Loucy (cell line): ENCODE results near the gene SERPINB12.

Source experiments
- H2AFZ ChIP-seq: fragments of 200-600 bp; sonication (generic); 2 replicates; pipeline ENCODE4 v1.6.0; 2016; ENCODE audit warnings: antibody characterized with exemption, mild to moderate bottlenecking, low read length, moderate library complexity
- H3F3A ChIP-seq: fragments of 200-600 bp; 2 replicates; pipeline ENCODE4 v1.6.0; 2016; ENCODE audit warnings: antibody characterized with exemption, low read depth, mild to moderate bottlenecking
- H3K27me3 ChIP-seq: fragments of 200-600 bp; sonication (generic); 2 replicates; pipeline ENCODE4 v1.6.1; 2014; ENCODE audit warnings: low read length, mild to moderate bottlenecking; ENCODE audit not compliant: insufficient read depth, poor library complexity, severe bottlenecking
- H3K36me3 ChIP-seq: fragments of 200-600 bp; sonication (generic); 2 replicates; pipeline ENCODE4 v1.6.1; 2016; ENCODE audit warnings: low read length; ENCODE audit not compliant: insufficient read depth
- H3K4me1 ChIP-seq: fragments of 200-600 bp; sonication (generic); 2 replicates; pipeline ENCODE4 v1.5.1; 2014; ENCODE audit warnings: low read length, mild to moderate bottlenecking; ENCODE audit not compliant: insufficient read depth, poor library complexity, severe bottlenecking
- H3K4me2 ChIP-seq: fragments of 200-600 bp; sonication (generic); 2 replicates; pipeline ENCODE4 v1.6.0; 2014; ENCODE audit warnings: antibody characterized with exemption, low read length, low read depth, mild to moderate bottlenecking; ENCODE audit not compliant: poor library complexity, severe bottlenecking
- H3K4me3 ChIP-seq: fragments of 200-600 bp; sonication (generic); 2 replicates; pipeline ENCODE4 v1.5.1; 2014; ENCODE audit warnings: low read length, mild to moderate bottlenecking, mixed read lengths; ENCODE audit not compliant: poor library complexity, severe bottlenecking
- H3K79me2 ChIP-seq: fragments of 200-600 bp; sonication (generic); 2 replicates; pipeline ENCODE4 v1.6.1; 2014; ENCODE audit warnings: low read length; ENCODE audit not compliant: insufficient read depth
- H3K9ac ChIP-seq: fragments of 200-600 bp; sonication (generic); 2 replicates; pipeline ENCODE4 v1.6.0; 2014; ENCODE audit warnings: mild to moderate bottlenecking, low read depth, low read length, moderate library complexity; ENCODE audit not compliant: poor library complexity, severe bottlenecking
- H3K9me2 ChIP-seq: fragments of 200-600 bp; sonication (generic); replicated peaks from 2 replicates; pipeline ENCODE4 v1.6.1; 2016; ENCODE audit warnings: low read depth, low read length, mixed read lengths
- H3K9me3 ChIP-seq: fragments of 200-600 bp; sonication (generic); 2 replicates; pipeline ENCODE4 v1.6.1; 2014; ENCODE audit warnings: mild to moderate bottlenecking, antibody characterized with exemption, low read length, low read depth; ENCODE audit not compliant: insufficient read depth
- H4K20me1 ChIP-seq: fragments of 200-600 bp; sonication (generic); 2 replicates; pipeline ENCODE4 v1.6.0; 2014; ENCODE audit warnings: antibody characterized with exemption, low read length, mild to moderate bottlenecking; ENCODE audit not compliant: insufficient read depth, poor library complexity, severe bottlenecking
- EZH2phosphoT487 ChIP-seq: fragments of 200-600 bp; IDR thresholded peaks from 2 replicates; pipeline ENCODE4 v1.6.1; 2018; ENCODE audit warnings: antibody characterized with exemption, mild to moderate bottlenecking, moderate library complexity, borderline replicate concordance
- TF ChIP-seq, protein P1 (sequence below): fragments of 200-600 bp; sonication (generic); conservative IDR thresholded peaks from 2 replicates; pipeline ENCODE4 v1.5.1; 2014; ENCODE audit warnings: mild to moderate bottlenecking, antibody characterized with exemption, low read length

The SERPINB12 gene

DNA sequence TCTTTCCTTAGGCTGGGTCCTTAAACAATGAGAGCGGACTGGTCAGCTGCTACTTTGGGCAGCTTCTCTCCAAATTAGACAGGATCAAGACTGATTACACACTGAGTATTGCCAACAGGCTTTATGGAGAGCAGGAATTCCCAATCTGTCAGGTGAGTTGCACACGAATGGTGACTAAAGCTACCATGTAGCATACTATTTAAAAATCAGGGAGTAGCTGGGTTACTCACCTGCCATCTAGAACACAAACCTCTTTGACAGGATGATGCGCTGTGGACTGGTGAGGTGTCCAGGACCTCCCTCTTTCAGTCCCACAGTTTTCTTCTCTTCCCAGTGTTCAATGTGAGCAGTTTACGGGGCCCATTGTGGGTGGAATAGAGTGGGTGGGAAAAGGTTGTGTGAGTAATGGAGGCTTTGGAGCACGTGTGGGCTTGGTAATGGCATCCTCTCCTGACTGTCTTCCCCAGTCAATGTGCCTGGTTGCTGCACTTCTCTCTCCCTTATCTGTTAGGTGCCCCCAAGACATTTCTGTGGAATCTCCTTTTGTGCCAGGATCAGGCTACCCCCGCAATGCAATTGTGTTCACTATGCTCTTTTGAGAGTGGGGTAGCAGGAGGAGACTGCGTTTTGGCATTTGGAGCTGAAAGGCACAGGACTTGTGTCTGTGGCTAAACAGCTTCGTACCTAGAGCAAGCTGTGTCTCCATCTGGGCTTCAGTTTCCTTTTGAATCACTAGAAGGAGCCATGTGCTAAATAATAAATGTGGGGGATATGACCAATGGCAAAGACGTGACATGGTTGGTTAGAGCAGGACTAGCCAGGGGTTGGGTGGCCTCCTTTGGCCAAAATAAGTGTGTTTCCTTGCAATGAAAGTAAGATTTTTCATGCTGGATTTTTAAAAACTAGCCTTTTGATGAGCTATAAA, 17.7 kb downstream of the SERPINB12 start:
- Histone ChIP-seq H3K79me2 (no peaks in the 10 kb centered on the region), H2AFZ (no peak overlapping the region), H3K4me1 (no peaks in the 10 kb centered on the region), H3F3A (no peaks in the 10 kb centered on the region), H3K4me3 (no peak overlapping the region), H3K36me3 (no peaks in the 10 kb centered on the region), H3K9me2 (no peaks in the 10 kb centered on the region), H3K27me3 (no peaks in the 10 kb centered on the region), H3K4me2 (no peak overlapping the region), H3K9me3 (no peaks in the 10 kb centered on the region), H4K20me1 (no peaks in the 10 kb centered on the region), H3K9ac (no peak overlapping the region)
- TF ChIP-seq, protein P1, sequence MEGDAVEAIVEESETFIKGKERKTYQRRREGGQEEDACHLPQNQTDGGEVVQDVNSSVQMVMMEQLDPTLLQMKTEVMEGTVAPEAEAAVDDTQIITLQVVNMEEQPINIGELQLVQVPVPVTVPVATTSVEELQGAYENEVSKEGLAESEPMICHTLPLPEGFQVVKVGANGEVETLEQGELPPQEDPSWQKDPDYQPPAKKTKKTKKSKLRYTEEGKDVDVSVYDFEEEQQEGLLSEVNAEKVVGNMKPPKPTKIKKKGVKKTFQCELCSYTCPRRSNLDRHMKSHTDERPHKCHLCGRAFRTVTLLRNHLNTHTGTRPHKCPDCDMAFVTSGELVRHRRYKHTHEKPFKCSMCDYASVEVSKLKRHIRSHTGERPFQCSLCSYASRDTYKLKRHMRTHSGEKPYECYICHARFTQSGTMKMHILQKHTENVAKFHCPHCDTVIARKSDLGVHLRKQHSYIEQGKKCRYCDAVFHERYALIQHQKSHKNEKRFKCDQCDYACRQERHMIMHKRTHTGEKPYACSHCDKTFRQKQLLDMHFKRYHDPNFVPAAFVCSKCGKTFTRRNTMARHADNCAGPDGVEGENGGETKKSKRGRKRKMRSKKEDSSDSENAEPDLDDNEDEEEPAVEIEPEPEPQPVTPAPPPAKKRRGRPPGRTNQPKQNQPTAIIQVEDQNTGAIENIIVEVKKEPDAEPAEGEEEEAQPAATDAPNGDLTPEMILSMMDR = no peak
- no peak for TF ChIP-seq EZH2phosphoT487

DNA sequence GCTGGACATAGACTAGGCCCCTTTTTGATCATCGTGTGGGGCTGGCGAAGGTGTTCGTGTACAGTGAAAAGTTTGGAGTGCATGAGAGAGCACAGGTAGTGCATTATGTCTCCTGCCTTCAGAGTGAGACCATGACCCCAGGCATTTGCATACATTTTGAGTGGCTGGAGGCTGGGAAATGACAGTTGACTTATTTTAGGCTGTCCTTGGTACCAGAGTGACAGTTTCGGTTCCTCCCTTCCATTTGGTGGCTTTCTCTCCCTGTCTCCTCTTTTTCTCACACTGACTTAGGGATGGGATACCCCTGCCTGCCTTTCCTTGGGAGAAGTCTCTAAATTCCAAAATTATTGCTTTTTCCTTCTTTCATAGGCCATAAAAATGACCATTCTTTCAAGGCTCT, 20.1 kb downstream of the SERPINB12 start:
- Histone ChIP-seq H2AFZ (no peak overlapping the region), H3K36me3 (no peaks in the 10 kb centered on the region), H3K27me3 (no peaks in the 10 kb centered on the region), H3K9ac (no peak overlapping the region), H3K4me1 (no peaks in the 10 kb centered on the region), H3K4me3 (no peak overlapping the region), H3F3A (no peaks in the 10 kb centered on the region), H3K4me2 (no peak overlapping the region), H3K9me2 (no peaks in the 10 kb centered on the region), H4K20me1 (no peaks in the 10 kb centered on the region), H3K9me3 (no peaks in the 10 kb centered on the region), H3K79me2 (no peaks in the 10 kb centered on the region)
- no peak for TF ChIP-seq EZH2phosphoT487
- TF ChIP-seq, protein P1 = no peak

DNA sequence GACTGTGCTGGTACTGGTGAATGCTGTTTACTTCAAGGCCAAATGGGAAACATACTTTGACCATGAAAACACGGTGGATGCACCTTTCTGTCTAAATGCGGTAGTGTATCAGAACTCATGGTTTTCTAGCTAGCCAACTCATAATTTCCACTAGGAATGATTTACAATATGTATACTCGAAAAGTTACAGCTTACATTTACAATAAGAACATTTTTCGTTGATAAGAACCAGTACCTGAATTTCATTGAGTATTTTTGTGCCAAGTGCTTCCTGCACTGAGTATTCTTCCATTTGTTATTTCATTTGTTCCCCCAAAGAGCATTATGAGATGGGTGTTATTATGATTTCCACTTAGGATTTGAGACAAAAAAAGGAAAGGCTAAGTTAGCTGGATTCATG, 21.9 kb downstream of the SERPINB12 start:
- Histone ChIP-seq H3K4me1 (no peaks in the 10 kb centered on the region), H2AFZ (no peak overlapping the region), H3K27me3 (peaks cover 8% of the 10 kb centered on the region), H3K9me3 (no peaks in the 10 kb centered on the region), H3K9me2 (no peaks in the 10 kb centered on the region), H3K79me2 (no peaks in the 10 kb centered on the region), H3K9ac (no peak overlapping the region), H3K4me3 (no peak overlapping the region), H4K20me1 (no peaks in the 10 kb centered on the region), H3K4me2 (no peak overlapping the region), H3K36me3 (no peaks in the 10 kb centered on the region), H3F3A (no peaks in the 10 kb centered on the region)
- TF ChIP-seq, protein P1 = no peak
- TF ChIP-seq EZH2phosphoT487 = no peak
